M059J (cell line): Measurements from ENCODE around the gene IGF2. TPM values are rescaled to one million over a fixed set of nuclear protein-coding genes. Genes with fewer than 3 reads are reported as not detected.
"Not testable (repeated sequence)": the region's sequence is repeated elsewhere in the genome, so short reads cannot be mapped to it uniquely, and the experiment has no call there.

Source experiments
- DNase-seq: peaks from one replicate; pipeline ENCODE4 v3.0.0-alpha.2; 2012; ENCODE audit warnings: low read depth
- total RNA-seq: library from RNA; depleted of rRNA; stranded (reverse); fragments of >200 nt; shearing (Covaris generic); gene quantifications from 2 replicates; pipeline ENCODE4 v1.2.3, GENCODE V29; 2014

Gene IGF2
- total RNA-seq, 1 experiment from 2014 or later: 0.07 TPM

GRCh38 chr11:2136209-2136951 is 2.8 kb downstream of the IGF2 start:
- no peak for DNase-seq

GRCh38 chr11:2135648-2136201 is 3.5 kb downstream of the IGF2 start:
- no peak for DNase-seq

GRCh38 chr11:2135018-2135569 is 4.1 kb downstream of the IGF2 start:
- DNase-seq: no peak

GRCh38 chr11:2134022-2135010 is 4.9 kb downstream of the IGF2 start:
- no peak for DNase-seq

- DNase-seq: no peak
These were observed 5.8 kb downstream of the IGF2 start for GRCh38 chr11:2133241-2134021.

- DNase-seq: no peak
These were observed 6.3 kb downstream of the IGF2 start for GRCh38 chr11:2132874-2133240.

- no peak for DNase-seq
These were observed 6.9 kb downstream of the IGF2 start for GRCh38 chr11:2132246-2132645.

- no peak for DNase-seq
These were observed 7.6 kb downstream of the IGF2 start for GRCh38 chr11:2131371-2132236.

- no peak for DNase-seq
These were observed 8.3 kb downstream of the IGF2 start for GRCh38 chr11:2130881-2131352.

GRCh38 chr11:2129699-2130366 is 9.4 kb downstream of the IGF2 start:
- DNase-seq: no peak

GRCh38 chr11:2129308-2129698 is 9.9 kb downstream of the IGF2 start:
- no peak for DNase-seq

- no peak for DNase-seq
These were observed 10.5 kb downstream of the IGF2 start for GRCh38 chr11:2128511-2129307.

GRCh38 chr11:2128130-2128510 is 11.1 kb downstream of the IGF2 start:
- DNase-seq: no peak

GRCh38 chr11:2127482-2128129 is 11.6 kb downstream of the IGF2 start:
- DNase-seq: no peak

GRCh38 chr11:2126520-2127085 is 12.6 kb downstream of the IGF2 start:
- DNase-seq: no peak

- not testable (repeated sequence) for DNase-seq
These were observed 14.3 kb downstream of the IGF2 start for GRCh38 chr11:2124736-2125484.

GRCh38 chr11:2123628-2123960 is 15.6 kb downstream of the IGF2 start:
- DNase-seq: no peak
